Measurements from ENCODE around the gene DCAF17.
"Not testable (repeated sequence)": the region's sequence is repeated elsewhere in the genome, so short reads cannot be mapped to it uniquely, and the experiment has no call there.

Gene DCAF17

GRCh38 chr2:171410101-171410500 lies 23.9 kb upstream of the DCAF17 start:
- DNase-seq (ENCODE audit: low read depth, low spot score) = no peak

GRCh38 chr2:171410624-171411023 lies 23.4 kb upstream of the DCAF17 start:
- no peak for DNase-seq (ENCODE audit: low read depth, low spot score)

- no peak for DNase-seq (ENCODE audit: low read depth, low spot score)
Observed at GRCh38 chr2:171411214-171411613, 22.8 kb upstream of the DCAF17 start.

GRCh38 chr2:171411791-171412483 lies 22.1 kb upstream of the DCAF17 start:
- no peak for DNase-seq (ENCODE audit: low read depth, low spot score)

GRCh38 chr2:171412571-171413175 lies 21.4 kb upstream of the DCAF17 start:
- no peak for DNase-seq (ENCODE audit: low read depth, low spot score)

GRCh38 chr2:171414645-171415044 lies 19.4 kb upstream of the DCAF17 start:
- not testable (repeated sequence) for DNase-seq (ENCODE audit: low read depth, low spot score)

GRCh38 chr2:171416009-171416926 lies 17.8 kb upstream of the DCAF17 start:
- peak; percentile 79 for DNase-seq (ENCODE audit: low read depth, low spot score)

- DNase-seq (ENCODE audit: low read depth, low spot score) = no peak
Observed at GRCh38 chr2:171419333-171419732, 14.7 kb upstream of the DCAF17 start.

GRCh38 chr2:171420728-171421563 lies 13.1 kb upstream of the DCAF17 start:
- DNase-seq (ENCODE audit: low read depth, low spot score) = no peak

GRCh38 chr2:171422710-171423495 lies 11.1 kb upstream of the DCAF17 start:
- not testable (repeated sequence) for DNase-seq (ENCODE audit: low read depth, low spot score)

GRCh38 chr2:171430516-171431410 lies 3.3 kb upstream of the DCAF17 start:
- no peak for DNase-seq (ENCODE audit: low read depth, low spot score)

- DNase-seq (ENCODE audit: low read depth, low spot score) = no peak
Observed at GRCh38 chr2:171431677-171432167, 2.3 kb upstream of the DCAF17 start.

GRCh38 chr2:171432206-171432968 lies 1.6 kb upstream of the DCAF17 start:
- no peak for DNase-seq (ENCODE audit: low read depth, low spot score)

- no peak for DNase-seq (ENCODE audit: low read depth, low spot score)
Observed at GRCh38 chr2:171432969-171433762, 860 bp upstream of the DCAF17 start.

GRCh38 chr2:171433763-171434012 lies 338 bp upstream of the DCAF17 start, which contains the start of gene METTL8:
TSS of gene METTL8 (minus strand) at chr2:171433990. CDS start at chr2:171392185, 41,805 bp downstream.
- DNase-seq (ENCODE audit: low read depth, low spot score) = no peak

GRCh38 chr2:171436307-171436706 lies 2.3 kb downstream of the DCAF17 start:
- no peak for DNase-seq (ENCODE audit: low read depth, low spot score)

GRCh38 chr2:171441470-171441869 lies 7.4 kb downstream of the DCAF17 start:
- no peak for DNase-seq (ENCODE audit: low read depth, low spot score)

- no peak for DNase-seq (ENCODE audit: low read depth, low spot score)
Observed at GRCh38 chr2:171447675-171448074, 13.6 kb downstream of the DCAF17 start.

All from smooth muscle cell of the brain vasculature (primary cell).